Osteoblast (primary cell): ENCODE data around the gene KIT. TPM values are rescaled to one million over a fixed set of nuclear protein-coding genes. Genes with fewer than 3 reads are reported as not detected.

Experiments
- DNase-seq: peaks from one replicate; pipeline ENCODE4 v3.0.0; 2011; ENCODE audit warnings: low spot score, mixed read lengths; ENCODE audit not compliant: insufficient read length; ENCODE audit errors: missing footprints
- H2AFZ ChIP-seq: 2 replicates; pipeline ENCODE4 v1.6.0; 2011; ENCODE audit warnings: mild to moderate bottlenecking, low read length
- H3K27ac ChIP-seq: 2 replicates; pipeline ENCODE4 v1.5.1; 2011; ENCODE audit warnings: mild to moderate bottlenecking, low read depth, low read length, moderate library complexity
- H3K27me3 ChIP-seq: 2 replicates; pipeline ENCODE4 v1.6.0; 2012; ENCODE audit warnings: mild to moderate bottlenecking, control low read depth, inconsistent platforms, low read length, moderate library complexity; ENCODE audit not compliant: insufficient read depth
- H3K36me3 ChIP-seq: 2 replicates; pipeline ENCODE4 v1.5.1; 2011; ENCODE audit warnings: mild to moderate bottlenecking, low read length, control low read depth, moderate library complexity; ENCODE audit not compliant: insufficient read depth
- H3K4me1 ChIP-seq: 2 replicates; pipeline ENCODE4 v1.5.1; 2011; ENCODE audit warnings: mild to moderate bottlenecking, low read length, control low read depth, moderate library complexity; ENCODE audit not compliant: insufficient read depth
- H3K4me2 ChIP-seq: 2 replicates; pipeline ENCODE4 v1.6.0; 2011; ENCODE audit warnings: mild to moderate bottlenecking, low read length; ENCODE audit not compliant: insufficient read depth
- H3K4me3 ChIP-seq: fragments of 200-600 bp; sonication (generic); 3 replicates; pipeline ENCODE4 v1.5.1; 2012; ENCODE audit warnings: mild to moderate bottlenecking, low read length, inconsistent platforms; ENCODE audit not compliant: insufficient read depth
- H3K79me2 ChIP-seq: 2 replicates; pipeline ENCODE4 v1.6.0; 2012; ENCODE audit warnings: mild to moderate bottlenecking, low read length, control low read depth, inconsistent platforms; ENCODE audit not compliant: insufficient read depth
- H3K9me3 ChIP-seq: 2 replicates; pipeline ENCODE4 v1.5.1; 2011; ENCODE audit warnings: low read depth, low read length, control low read depth
- H4K20me1 ChIP-seq: 2 replicates; pipeline ENCODE4 v1.6.0; 2012; ENCODE audit warnings: mild to moderate bottlenecking, low read length, control low read depth; ENCODE audit not compliant: insufficient read depth
- total RNA-seq: library from RNA; depleted of rRNA; stranded (reverse); fragments of >200 nt; gene quantifications from 2 replicates; pipeline ENCODE4 v1.2.3, GENCODE V29; 2012
- TF ChIP-seq, protein P1 (sequence below): IDR thresholded peaks from 2 replicates; pipeline ENCODE4 v1.5.1; 2011; ENCODE audit warnings: mild to moderate bottlenecking, low read depth, low read length, moderate library complexity; ENCODE audit errors: extremely low read depth

Gene KIT
- total RNA-seq, 1 donor, result 0.36 TPM

DNA sequence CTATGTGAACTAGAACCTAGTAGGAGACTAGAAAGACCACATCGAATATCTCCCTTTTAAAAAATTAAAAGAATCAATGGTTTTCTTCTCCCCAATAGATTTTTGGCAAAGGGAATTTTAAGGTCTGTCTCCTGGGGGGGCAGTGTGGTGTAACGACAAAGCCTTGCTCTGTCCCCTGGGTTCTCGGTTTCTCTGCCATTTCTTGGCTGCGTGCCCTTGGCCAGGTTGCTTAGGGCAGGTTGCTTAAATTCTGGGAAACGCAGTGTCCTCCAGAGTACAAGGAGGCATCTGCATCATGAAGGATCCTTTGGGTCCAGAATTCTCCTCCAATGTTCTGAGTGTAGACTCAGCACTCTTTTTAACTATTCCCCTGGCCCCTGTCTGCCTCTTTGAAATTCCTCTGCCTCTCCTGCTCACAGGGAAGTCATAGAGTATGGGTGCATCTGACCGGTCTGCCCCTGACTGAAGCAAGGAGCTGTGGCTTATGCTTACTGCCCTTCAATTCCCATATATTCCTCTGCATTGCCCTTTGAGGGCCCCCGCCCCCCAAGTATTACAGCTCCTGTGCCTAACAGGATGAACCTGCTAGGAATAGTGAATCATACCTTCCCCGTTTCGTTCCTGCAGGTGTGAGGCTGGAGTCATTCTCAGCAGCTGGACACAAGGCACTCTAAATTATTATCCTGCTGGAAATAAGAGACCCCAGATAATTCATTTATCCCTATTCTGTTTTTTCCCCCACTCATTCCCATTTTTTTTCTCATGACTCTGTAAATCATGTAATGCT lies 2.2 kb downstream of the KIT start:
- Histone ChIP-seq H3K79me2 (no peaks in the 10 kb centered on the region), H3K27ac (no peak overlapping the region), H4K20me1 (no peaks in the 10 kb centered on the region), H3K4me3 (no peak overlapping the region), H3K4me1 (peaks cover 15% of the 10 kb centered on the region), H3K9me3 (no peaks in the 10 kb centered on the region), H3K36me3 (no peaks in the 10 kb centered on the region), H3K4me2 (peak overlapping the region; percentile 78), H3K27me3 (peaks cover 44% of the 10 kb centered on the region), H2AFZ (no peak overlapping the region)
- TF ChIP-seq, protein P1, sequence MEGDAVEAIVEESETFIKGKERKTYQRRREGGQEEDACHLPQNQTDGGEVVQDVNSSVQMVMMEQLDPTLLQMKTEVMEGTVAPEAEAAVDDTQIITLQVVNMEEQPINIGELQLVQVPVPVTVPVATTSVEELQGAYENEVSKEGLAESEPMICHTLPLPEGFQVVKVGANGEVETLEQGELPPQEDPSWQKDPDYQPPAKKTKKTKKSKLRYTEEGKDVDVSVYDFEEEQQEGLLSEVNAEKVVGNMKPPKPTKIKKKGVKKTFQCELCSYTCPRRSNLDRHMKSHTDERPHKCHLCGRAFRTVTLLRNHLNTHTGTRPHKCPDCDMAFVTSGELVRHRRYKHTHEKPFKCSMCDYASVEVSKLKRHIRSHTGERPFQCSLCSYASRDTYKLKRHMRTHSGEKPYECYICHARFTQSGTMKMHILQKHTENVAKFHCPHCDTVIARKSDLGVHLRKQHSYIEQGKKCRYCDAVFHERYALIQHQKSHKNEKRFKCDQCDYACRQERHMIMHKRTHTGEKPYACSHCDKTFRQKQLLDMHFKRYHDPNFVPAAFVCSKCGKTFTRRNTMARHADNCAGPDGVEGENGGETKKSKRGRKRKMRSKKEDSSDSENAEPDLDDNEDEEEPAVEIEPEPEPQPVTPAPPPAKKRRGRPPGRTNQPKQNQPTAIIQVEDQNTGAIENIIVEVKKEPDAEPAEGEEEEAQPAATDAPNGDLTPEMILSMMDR, result no peak
- DNase-seq, result no peak

DNA sequence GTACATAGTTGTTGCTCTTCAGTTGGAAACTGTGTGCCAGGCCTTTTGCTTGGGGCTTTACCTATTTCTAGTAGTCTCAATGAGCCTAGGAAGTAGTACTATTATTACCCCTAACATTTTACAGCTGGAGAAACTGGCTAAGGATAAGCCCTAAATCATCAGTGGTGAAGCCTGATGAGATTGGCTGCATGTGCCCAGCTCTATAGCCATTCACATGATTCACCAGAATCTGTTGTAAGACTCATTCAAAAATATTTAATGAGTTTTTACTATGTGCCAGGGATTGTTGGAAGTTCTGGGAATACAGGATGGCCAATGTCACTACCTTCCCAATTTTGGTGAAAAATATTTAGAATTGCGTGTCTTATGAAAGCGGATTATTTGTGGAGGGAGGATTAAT lies 2.8 kb downstream of the KIT start:
- Histone ChIP-seq H3K27me3 (peaks cover 42% of the 10 kb centered on the region), H3K9me3 (no peaks in the 10 kb centered on the region), H3K4me2 (no peak overlapping the region), H3K79me2 (no peaks in the 10 kb centered on the region), H3K36me3 (no peaks in the 10 kb centered on the region), H3K4me1 (peaks cover 15% of the 10 kb centered on the region), H3K27ac (no peak overlapping the region), H4K20me1 (no peaks in the 10 kb centered on the region), H2AFZ (no peak overlapping the region), H3K4me3 (no peak overlapping the region)
- TF ChIP-seq, protein P1, result no peak
- no peak for DNase-seq

DNA sequence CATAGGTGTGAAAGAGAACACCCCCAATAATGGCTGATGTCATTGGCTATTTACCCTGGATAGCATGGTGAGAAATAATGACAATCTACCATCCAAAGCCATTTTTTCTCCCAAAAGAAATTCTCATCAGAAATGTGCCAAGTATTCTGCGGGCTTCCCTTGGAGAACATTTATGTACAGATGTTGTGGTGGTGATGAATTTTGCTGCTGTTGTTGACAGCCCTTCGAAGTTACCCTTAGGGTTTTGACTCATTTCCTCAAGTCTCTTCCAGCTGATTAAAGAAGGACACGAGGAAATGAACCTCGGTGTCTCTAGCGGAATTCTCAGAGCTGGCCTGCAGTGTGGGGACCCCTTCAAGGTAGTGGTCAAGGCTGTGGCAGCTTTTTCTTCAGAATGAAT lies 3.4 kb downstream of the KIT start:
- peak; percentile 88 for DNase-seq
- Histone ChIP-seq H2AFZ (no peak overlapping the region), H3K27ac (peak overlapping the region; percentile 54), H3K36me3 (no peaks in the 10 kb centered on the region), H3K79me2 (no peaks in the 10 kb centered on the region), H3K4me3 (no peak overlapping the region), H3K9me3 (no peaks in the 10 kb centered on the region), H3K27me3 (peaks cover 41% of the 10 kb centered on the region), H4K20me1 (no peaks in the 10 kb centered on the region), H3K4me1 (peaks cover 15% of the 10 kb centered on the region), H3K4me2 (peak overlapping the region; percentile 10)
- TF ChIP-seq, protein P1, result no peak

DNA sequence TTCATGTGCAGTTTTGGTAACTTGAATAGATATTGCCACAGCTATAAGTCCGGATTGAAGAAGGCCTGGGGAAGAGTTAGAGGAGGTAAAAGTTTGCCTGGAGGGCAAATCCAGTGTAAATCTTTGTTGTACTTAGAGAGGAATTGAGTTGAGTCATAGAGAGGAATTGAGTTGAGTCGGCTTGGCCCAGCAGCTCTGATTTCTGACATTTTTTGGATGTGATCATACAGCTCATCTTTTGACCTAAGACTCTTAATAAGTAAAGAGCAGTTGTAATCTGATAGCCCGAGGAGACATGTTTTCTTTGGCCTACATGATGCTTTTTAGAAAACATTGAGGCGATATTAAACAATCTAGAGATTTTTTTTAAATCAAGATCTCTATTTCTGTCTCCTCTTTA lies 3.9 kb downstream of the KIT start:
- Histone ChIP-seq H3K27me3 (peaks cover 36% of the 10 kb centered on the region), H3K4me2 (peak overlapping the region; percentile 10), H3K27ac (peak overlapping the region; percentile 54), H3K4me1 (peaks cover 15% of the 10 kb centered on the region), H2AFZ (no peak overlapping the region), H3K9me3 (no peaks in the 10 kb centered on the region), H3K79me2 (no peaks in the 10 kb centered on the region), H3K4me3 (no peak overlapping the region), H3K36me3 (no peaks in the 10 kb centered on the region), H4K20me1 (no peaks in the 10 kb centered on the region)
- DNase-seq, result peak; percentile 93
- TF ChIP-seq, protein P1, result no peak
